ENCODE results near the gene GCK. TPM values are rescaled to one million over a fixed set of nuclear protein-coding genes. Genes with fewer than 3 reads are reported as not detected.

GCK gene
- total and polyA plus RNA-seq, 4 donors = 0.09 to 12.7 (median 0.44) TPM

DNA sequence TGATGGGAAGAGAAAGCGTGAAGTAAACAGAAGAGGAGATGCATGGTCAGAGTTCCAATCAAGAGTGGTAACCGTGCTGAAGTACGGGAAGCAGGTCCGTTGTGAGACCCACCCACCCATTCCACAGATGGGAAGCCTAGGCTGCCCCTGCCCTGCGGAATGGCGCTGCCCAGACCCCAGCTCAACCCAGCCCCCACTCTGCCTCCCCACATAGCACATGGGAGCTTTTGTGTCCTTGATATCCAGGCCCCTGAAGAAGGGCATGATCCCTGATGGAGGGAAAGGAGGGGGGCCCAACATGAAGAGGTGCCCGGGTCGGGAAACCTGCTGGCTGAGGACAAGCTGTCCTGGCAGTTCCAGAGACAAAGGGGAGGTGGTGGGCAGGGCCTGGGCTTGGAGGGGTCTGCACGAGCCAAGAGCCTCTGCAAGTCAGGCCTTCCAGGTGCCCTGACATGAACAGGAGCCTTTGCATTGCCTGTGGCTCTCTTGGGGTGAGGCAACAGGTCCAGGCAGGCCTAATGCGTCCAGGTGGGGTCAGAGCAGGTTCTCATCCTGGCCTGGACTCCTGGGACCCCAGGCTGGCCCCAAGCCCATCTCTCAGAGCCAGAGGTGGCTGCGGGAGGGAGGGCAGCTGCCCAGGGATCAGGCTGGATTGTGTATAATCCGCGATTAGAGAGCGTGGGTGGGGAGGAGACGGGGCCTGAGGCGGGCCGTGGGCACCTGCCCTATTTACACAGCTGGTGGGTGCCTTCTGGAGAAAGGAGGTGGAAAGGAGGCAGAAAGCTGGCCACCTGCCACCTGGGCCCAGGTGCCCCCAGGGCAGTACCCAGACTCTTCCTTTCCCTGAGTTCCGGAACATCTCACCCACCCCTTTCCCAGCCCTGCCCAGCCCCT, 35.1 kb upstream of the GCK start:
- H3K4me1 ChIP-seq (ENCODE audit: control insufficient read depth in 4 of 4, insufficient read depth in 4 of 4, low read length in 3 of 4) = no peaks in the 10 kb centered on the region
- no peak for TF ChIP-seq HNF4A (conservative IDR thresholded peaks at IDR 0.05)
- no peak for TF ChIP-seq RAD21 (IDR thresholded peaks at IDR 0.05)
- TF ChIP-seq TAF1 (conservative IDR thresholded peaks at IDR 0.05) = no peak
- TF ChIP-seq GABPA (IDR thresholded peaks at IDR 0.05 in 1 of 2, conservative IDR thresholded peaks at IDR 0.05 in 1 of 2) = no peak
- no peak for TF ChIP-seq HNF4G (IDR thresholded peaks at IDR 0.05)
- TF ChIP-seq, protein P1, sequence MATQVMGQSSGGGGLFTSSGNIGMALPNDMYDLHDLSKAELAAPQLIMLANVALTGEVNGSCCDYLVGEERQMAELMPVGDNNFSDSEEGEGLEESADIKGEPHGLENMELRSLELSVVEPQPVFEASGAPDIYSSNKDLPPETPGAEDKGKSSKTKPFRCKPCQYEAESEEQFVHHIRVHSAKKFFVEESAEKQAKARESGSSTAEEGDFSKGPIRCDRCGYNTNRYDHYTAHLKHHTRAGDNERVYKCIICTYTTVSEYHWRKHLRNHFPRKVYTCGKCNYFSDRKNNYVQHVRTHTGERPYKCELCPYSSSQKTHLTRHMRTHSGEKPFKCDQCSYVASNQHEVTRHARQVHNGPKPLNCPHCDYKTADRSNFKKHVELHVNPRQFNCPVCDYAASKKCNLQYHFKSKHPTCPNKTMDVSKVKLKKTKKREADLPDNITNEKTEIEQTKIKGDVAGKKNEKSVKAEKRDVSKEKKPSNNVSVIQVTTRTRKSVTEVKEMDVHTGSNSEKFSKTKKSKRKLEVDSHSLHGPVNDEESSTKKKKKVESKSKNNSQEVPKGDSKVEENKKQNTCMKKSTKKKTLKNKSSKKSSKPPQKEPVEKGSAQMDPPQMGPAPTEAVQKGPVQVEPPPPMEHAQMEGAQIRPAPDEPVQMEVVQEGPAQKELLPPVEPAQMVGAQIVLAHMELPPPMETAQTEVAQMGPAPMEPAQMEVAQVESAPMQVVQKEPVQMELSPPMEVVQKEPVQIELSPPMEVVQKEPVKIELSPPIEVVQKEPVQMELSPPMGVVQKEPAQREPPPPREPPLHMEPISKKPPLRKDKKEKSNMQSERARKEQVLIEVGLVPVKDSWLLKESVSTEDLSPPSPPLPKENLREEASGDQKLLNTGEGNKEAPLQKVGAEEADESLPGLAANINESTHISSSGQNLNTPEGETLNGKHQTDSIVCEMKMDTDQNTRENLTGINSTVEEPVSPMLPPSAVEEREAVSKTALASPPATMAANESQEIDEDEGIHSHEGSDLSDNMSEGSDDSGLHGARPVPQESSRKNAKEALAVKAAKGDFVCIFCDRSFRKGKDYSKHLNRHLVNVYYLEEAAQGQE (IDR thresholded peaks at IDR 0.05) = no peak
- no peak for TF ChIP-seq NR2F2 (IDR thresholded peaks at IDR 0.05)
- TF ChIP-seq FOXA2 (IDR thresholded peaks at IDR 0.05) = no peak
- TF ChIP-seq, protein P2, sequence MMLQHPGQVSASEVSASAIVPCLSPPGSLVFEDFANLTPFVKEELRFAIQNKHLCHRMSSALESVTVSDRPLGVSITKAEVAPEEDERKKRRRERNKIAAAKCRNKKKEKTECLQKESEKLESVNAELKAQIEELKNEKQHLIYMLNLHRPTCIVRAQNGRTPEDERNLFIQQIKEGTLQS (IDR thresholded peaks at IDR 0.05) = no peak
- no peak for TF ChIP-seq FOXA1 (IDR thresholded peaks at IDR 0.05)
- TF ChIP-seq RXRA (IDR thresholded peaks at IDR 0.05) = no peak
- TF ChIP-seq EGR1 (IDR thresholded peaks at IDR 0.05; ENCODE audit: low read depth in 2 of 2) = no peak
- TF ChIP-seq SP1 (IDR thresholded peaks at IDR 0.05) = no peak
- TF ChIP-seq, protein P3, sequence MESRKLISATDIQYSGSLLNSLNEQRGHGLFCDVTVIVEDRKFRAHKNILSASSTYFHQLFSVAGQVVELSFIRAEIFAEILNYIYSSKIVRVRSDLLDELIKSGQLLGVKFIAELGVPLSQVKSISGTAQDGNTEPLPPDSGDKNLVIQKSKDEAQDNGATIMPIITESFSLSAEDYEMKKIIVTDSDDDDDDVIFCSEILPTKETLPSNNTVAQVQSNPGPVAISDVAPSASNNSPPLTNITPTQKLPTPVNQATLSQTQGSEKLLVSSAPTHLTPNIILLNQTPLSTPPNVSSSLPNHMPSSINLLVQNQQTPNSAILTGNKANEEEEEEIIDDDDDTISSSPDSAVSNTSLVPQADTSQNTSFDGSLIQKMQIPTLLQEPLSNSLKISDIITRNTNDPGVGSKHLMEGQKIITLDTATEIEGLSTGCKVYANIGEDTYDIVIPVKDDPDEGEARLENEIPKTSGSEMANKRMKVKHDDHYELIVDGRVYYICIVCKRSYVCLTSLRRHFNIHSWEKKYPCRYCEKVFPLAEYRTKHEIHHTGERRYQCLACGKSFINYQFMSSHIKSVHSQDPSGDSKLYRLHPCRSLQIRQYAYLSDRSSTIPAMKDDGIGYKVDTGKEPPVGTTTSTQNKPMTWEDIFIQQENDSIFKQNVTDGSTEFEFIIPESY (IDR thresholded peaks at IDR 0.05) = no peak
- no peak for TF ChIP-seq YY1 (IDR thresholded peaks at IDR 0.05)
- TF ChIP-seq, protein P4, sequence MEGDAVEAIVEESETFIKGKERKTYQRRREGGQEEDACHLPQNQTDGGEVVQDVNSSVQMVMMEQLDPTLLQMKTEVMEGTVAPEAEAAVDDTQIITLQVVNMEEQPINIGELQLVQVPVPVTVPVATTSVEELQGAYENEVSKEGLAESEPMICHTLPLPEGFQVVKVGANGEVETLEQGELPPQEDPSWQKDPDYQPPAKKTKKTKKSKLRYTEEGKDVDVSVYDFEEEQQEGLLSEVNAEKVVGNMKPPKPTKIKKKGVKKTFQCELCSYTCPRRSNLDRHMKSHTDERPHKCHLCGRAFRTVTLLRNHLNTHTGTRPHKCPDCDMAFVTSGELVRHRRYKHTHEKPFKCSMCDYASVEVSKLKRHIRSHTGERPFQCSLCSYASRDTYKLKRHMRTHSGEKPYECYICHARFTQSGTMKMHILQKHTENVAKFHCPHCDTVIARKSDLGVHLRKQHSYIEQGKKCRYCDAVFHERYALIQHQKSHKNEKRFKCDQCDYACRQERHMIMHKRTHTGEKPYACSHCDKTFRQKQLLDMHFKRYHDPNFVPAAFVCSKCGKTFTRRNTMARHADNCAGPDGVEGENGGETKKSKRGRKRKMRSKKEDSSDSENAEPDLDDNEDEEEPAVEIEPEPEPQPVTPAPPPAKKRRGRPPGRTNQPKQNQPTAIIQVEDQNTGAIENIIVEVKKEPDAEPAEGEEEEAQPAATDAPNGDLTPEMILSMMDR (IDR thresholded peaks at IDR 0.05; ENCODE audit: low read depth, low read length, missing input control) = no peak
- TF ChIP-seq, protein P5, sequence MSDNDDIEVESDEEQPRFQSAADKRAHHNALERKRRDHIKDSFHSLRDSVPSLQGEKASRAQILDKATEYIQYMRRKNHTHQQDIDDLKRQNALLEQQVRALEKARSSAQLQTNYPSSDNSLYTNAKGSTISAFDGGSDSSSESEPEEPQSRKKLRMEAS (IDR thresholded peaks at IDR 0.05) = no peak
- H3K9ac ChIP-seq (ENCODE audit: low read depth in 1 of 2, low read length in 2 of 2) = no peak overlapping the region
- 89% methylated on average over 18 of the region's 18 CpGs for WGBS
- no peaks in the 10 kb centered on the region for H3K9me3 ChIP-seq (ENCODE audit: control insufficient read depth in 4 of 4, low read length in 3 of 4)
- no peak for DNase-seq (ENCODE audit: low spot score)
- H3K27me3 ChIP-seq (ENCODE audit: control insufficient read depth in 4 of 4, insufficient read depth in 4 of 4, low read length in 3 of 4) = no peaks in the 10 kb centered on the region
- H3K36me3 ChIP-seq (ENCODE audit: control insufficient read depth in 4 of 4, insufficient read depth in 3 of 4, low read depth in 1 of 4, low read length in 3 of 4) = no peaks in the 10 kb centered on the region
- H3K27ac ChIP-seq (ENCODE audit: low read depth in 1 of 2, low read length in 2 of 2) = no peak overlapping the region
- H3K4me3 ChIP-seq (ENCODE audit: low read depth in 1 of 3, low read length in 3 of 3) = no peak overlapping the region
